H1 (cell line): ENCODE results near the gene GRIA4.

Source experiments
- CHD2 ChIP-seq: IDR thresholded peaks from 2 replicates; pipeline ENCODE4 v1.6.1; 2012; ENCODE audit warnings: low read length, improper control_type of control experiment
- CTCF ChIP-seq, 3 experiments: IDR thresholded peaks; 1 replicate in 2 of 3; 2 replicates in 1 of 3; pipeline versions ENCODE4 v1.5.1 to v1.6.1; 2011; ENCODE audit warnings: low read length in 3 of 3, mild to moderate bottlenecking in 3 of 3, inconsistent platforms in 2 of 3, low read depth in 1 of 3, moderate library complexity in 1 of 3; ENCODE audit not compliant: insufficient read depth in 1 of 3; ENCODE audit errors: control extremely low read depth in 1 of 3
- EP300 ChIP-seq, 2 experiments: IDR thresholded peaks; 1 replicate in 1 of 2; 2 replicates in 1 of 2; pipeline ENCODE4 v1.6.1; 2011 to 2012; ENCODE audit warnings: low read depth in 2 of 2, low read length in 2 of 2, mild to moderate bottlenecking in 2 of 2, borderline replicate concordance in 1 of 2, inconsistent platforms in 1 of 2, moderate library complexity in 1 of 2
- EZH2 ChIP-seq: fragments of 200-600 bp; sonication (generic); IDR thresholded peaks from 2 replicates; pipeline ENCODE4 v1.7.1; 2012; ENCODE audit warnings: low read depth, mild to moderate bottlenecking, moderate library complexity, low read length, inconsistent platforms; ENCODE audit not compliant: severe bottlenecking
- GTF2F1 ChIP-seq: IDR thresholded peaks from 2 replicates; pipeline ENCODE4 v1.6.1; 2012; ENCODE audit warnings: low read depth, low read length, improper control_type of control experiment, borderline replicate concordance
- HDAC2 ChIP-seq, 2 experiments: fragments of 300-600 bp in 1 of 2; sonication (generic) in 1 of 2; IDR thresholded peaks; 2 replicates each; pipeline ENCODE4 v1.6.1; 2011 to 2012; ENCODE audit warnings: low read depth in 2 of 2, low read length in 2 of 2, mild to moderate bottlenecking in 2 of 2, moderate library complexity in 2 of 2, borderline replicate concordance in 1 of 2, inconsistent platforms in 1 of 2
- MAX ChIP-seq: IDR thresholded peaks from 2 replicates; pipeline ENCODE4 v1.6.1; 2012; ENCODE audit warnings: inconsistent platforms
- POLR2A ChIP-seq, 2 experiments: IDR thresholded peaks; 1 replicate in 1 of 2; 2 replicates in 1 of 2; pipeline ENCODE4 v1.6.1; 2011; ENCODE audit warnings: low read depth in 2 of 2, low read length in 2 of 2, mild to moderate bottlenecking in 2 of 2; ENCODE audit errors: control extremely low read depth in 1 of 2
- TBP ChIP-seq: IDR thresholded peaks from 2 replicates; pipeline ENCODE4 v1.6.1; 2011; ENCODE audit warnings: low read depth, low read length, improper control_type of control experiment
- TCF12 ChIP-seq: IDR thresholded peaks from 2 replicates; pipeline ENCODE4 v1.6.1; 2011; ENCODE audit warnings: low read depth, mild to moderate bottlenecking, low read length
- USF2 ChIP-seq: IDR thresholded peaks from 2 replicates; pipeline ENCODE4 v1.6.1; 2011; ENCODE audit warnings: low read length, improper control_type of control experiment

- TF ChIP-seq CTCF (IDR thresholded peaks at IDR 0.05; ENCODE audit: control extremely low read depth in 1 of 3, insufficient read depth in 1 of 3, low read depth in 1 of 3, low read length in 3 of 3) (no peak), TCF12 (no peak), POLR2A (IDR thresholded peaks at IDR 0.05; ENCODE audit: control extremely low read depth in 1 of 2, low read depth in 2 of 2, low read length in 2 of 2) (no peak), USF2 (no peak), TBP (no peak), MAX (no peak), EP300 (IDR thresholded peaks at IDR 0.05; ENCODE audit: borderline replicate concordance in 1 of 2, low read depth in 2 of 2, low read length in 2 of 2) (no peak), EZH2 (no peak), HDAC2 (IDR thresholded peaks at IDR 0.05; ENCODE audit: borderline replicate concordance in 1 of 2, low read depth in 2 of 2, low read length in 2 of 2) (no peak), CHD2 (no peak), GTF2F1 (no peak)
These were observed 260.7 kb downstream of the GRIA4 start for GRCh38 chr11:105870516-105871113.
